Neural progenitor cell (in vitro differentiated cells): Measurements from ENCODE around the gene SLC3A2.

Source experiments
- CTCF ChIP-seq: fragments of 200-600 bp; sonication (generic); IDR thresholded peaks from 2 replicates; pipeline ENCODE4 v1.5.1; 2017; ENCODE audit warnings: antibody characterized with exemption, mild to moderate bottlenecking
- EZH2 ChIP-seq: fragments of 200-600 bp; sonication (generic); IDR thresholded peaks from 2 replicates; pipeline ENCODE4 v1.6.1; 2017; ENCODE audit warnings: antibody characterized with exemption, mild to moderate bottlenecking, moderate library complexity
- EZH2phosphoT487 ChIP-seq: fragments of 200-600 bp; sonication (generic); IDR thresholded peaks from 2 replicates; pipeline ENCODE4 v1.6.1; 2017; ENCODE audit warnings: antibody characterized with exemption

GRCh38 chr11:62882431-62882749 lies 1.7 kb downstream of the SLC3A2 start:
- TF ChIP-seq CTCF, result no peak
- no peak for TF ChIP-seq EZH2
- TF ChIP-seq EZH2phosphoT487, result no peak
